K562 (cell line): ENCODE data around the gene RFPL3. TPM values are rescaled to one million over a fixed set of nuclear protein-coding genes. Genes with fewer than 3 reads are reported as not detected.

ENCODE experiments used
- ATAC-seq: fragments of 200-7000 bp; cut with Tn5 transposase; 3 replicates; pipeline ENCODE4 v1.9.1; 2020; ENCODE audit warnings: moderate library complexity
- BruUV-seq: library from RNA; stranded (reverse); fragments of 400-500 nt; replicated peaks from 2 replicates; lab custom pipeline; 2021; lab: Mats Ljungman, UMichigan
- CTCF ChIA-PET: fragments of 300-600 bp; formaldehyde crosslinking; extraction: SDS; loops from one replicate; lab custom pipeline; 2021; ENCODE audit warnings: low intra/inter-chr PET ratio; lab: Yijun Ruan, JAX
- POLR2A ChIA-PET: fragments of 300-600, 350-650 bp; sonication (Branson Sonifier 250); formaldehyde crosslinking; extraction: SDS; loops from one replicate; lab custom pipeline; 2021; ENCODE audit warnings: antibody characterized with exemption, inconsistent platforms; lab: Yijun Ruan, JAX
- DNase-seq, 4 experiments: peaks; one replicate each; pipeline versions ENCODE4 v3.0.0 to v3.0.0-alpha.2; 2011 to 2018; ENCODE audit warnings: low spot score in 3 of 4, mixed read lengths in 3 of 4; ENCODE audit errors: extremely low read depth in 1 of 4
- FAIRE-seq: peaks from 2 replicates; lab custom pipeline; 2011; peaks lifted over from hg19 to GRCh38; lab: Jason Lieb, UNC
- H2AFZ ChIP-seq: 2 replicates; pipeline ENCODE4 v1.6.0; 2011; ENCODE audit warnings: low read depth, low read length, control low read depth, inconsistent platforms
- H3K27ac ChIP-seq: fragments of 200-600 bp; 3 replicates; pipeline ENCODE4 v1.8.0; 2011; ENCODE audit warnings: low read depth, mild to moderate bottlenecking, control low read depth, inconsistent platforms, low read length, moderate library complexity, mixed read lengths; ENCODE audit errors: extremely low read depth
- H3K27me3 ChIP-seq, 2 experiments: fragments of 300-600 bp in 1 of 2; 2 replicates in 1 of 2; 3 replicates in 1 of 2; pipeline versions ENCODE4 v1.6.0 to v1.8.0; 2011; ENCODE audit warnings: inconsistent platforms in 2 of 2, low read length in 2 of 2, mild to moderate bottlenecking in 1 of 2, mixed read lengths in 1 of 2, moderate library complexity in 1 of 2; ENCODE audit not compliant: control insufficient read depth in 2 of 2, insufficient read depth in 2 of 2
- H3K36me3 ChIP-seq: fragments of 300-600 bp; 3 replicates; pipeline ENCODE4 v1.8.0; 2011; ENCODE audit warnings: mild to moderate bottlenecking, low read length, inconsistent platforms; ENCODE audit not compliant: control insufficient read depth, insufficient read depth
- H3K4me1 ChIP-seq, 2 experiments: fragments of 200-600 bp in 1 of 2; replicated peaks in 1 of 2; 2 replicates in 1 of 2; 3 replicates in 1 of 2; pipeline versions ENCODE4 v1.5.1 to v1.8.0; 2011; ENCODE audit warnings: inconsistent platforms in 2 of 2, low read length in 2 of 2, mild to moderate bottlenecking in 1 of 2, mixed read lengths in 1 of 2, moderate library complexity in 1 of 2; ENCODE audit not compliant: control insufficient read depth in 2 of 2, insufficient read depth in 2 of 2
- H3K4me2 ChIP-seq: 2 replicates; pipeline ENCODE4 v1.6.1; 2011; ENCODE audit warnings: low read length, control low read depth, inconsistent platforms, mixed read lengths; ENCODE audit not compliant: insufficient read depth
- H3K4me3 ChIP-seq: fragments of 200-600 bp; sonication (generic), shearing (Covaris generic); 2 replicates; pipeline ENCODE4 v1.5.1; 2016; ENCODE audit warnings: control low read depth, inconsistent platforms
- H3K79me2 ChIP-seq: fragments of 200-600 bp; 3 replicates; pipeline ENCODE4 v1.8.0; 2011; ENCODE audit warnings: low read length, inconsistent platforms; ENCODE audit not compliant: control insufficient read depth, insufficient read depth
- H3K9ac ChIP-seq, 2 experiments: 2 replicates each; pipeline versions ENCODE4 v1.6.0 to v1.6.1; 2011; ENCODE audit warnings: low read depth in 2 of 2, low read length in 2 of 2, control low read depth in 1 of 2, inconsistent platforms in 1 of 2, mild to moderate bottlenecking in 1 of 2, mixed read lengths in 1 of 2; ENCODE audit not compliant: insufficient read depth in 1 of 2
- H3K9me1 ChIP-seq: one replicate; pipeline ENCODE4 v1.6.0; 2011; ENCODE audit warnings: inconsistent platforms, mild to moderate bottlenecking, low read length, moderate library complexity; ENCODE audit not compliant: control insufficient read depth, insufficient read depth
- H3K9me3 ChIP-seq: replicated peaks from 2 replicates; pipeline ENCODE4 v1.5.1; 2011; ENCODE audit warnings: low read depth, low read length, inconsistent platforms; ENCODE audit not compliant: control insufficient read depth, insufficient read depth
- H4K20me1 ChIP-seq: replicated peaks from 2 replicates; pipeline ENCODE4 v1.6.1; 2011; ENCODE audit warnings: low read length, inconsistent platforms, mixed read lengths; ENCODE audit not compliant: control insufficient read depth, insufficient read depth
- KAT8 ChIP-seq: fragments of 450-650 bp; IDR thresholded peaks from 2 replicates; pipeline ENCODE4 v1.6.1; 2016; ENCODE audit warnings: low read depth, mild to moderate bottlenecking
- KLF6 ChIP-seq: fragments of 250-450 bp; sonication (Bioruptor Pico); IDR thresholded peaks from 2 replicates; pipeline ENCODE4 v1.4.0; 2020; ENCODE audit warnings: mild to moderate bottlenecking, moderate library complexity, borderline replicate concordance
- NBN ChIP-seq: fragments of 450-650 bp; IDR thresholded peaks from 2 replicates; pipeline ENCODE4 v1.6.1; 2016; ENCODE audit warnings: low read depth, mild to moderate bottlenecking
- NFIX ChIP-seq: fragments of 250-450 bp; sonication (Bioruptor Pico); IDR thresholded peaks from 2 replicates; pipeline ENCODE4 v1.4.0; 2020; ENCODE audit warnings: low read depth, mild to moderate bottlenecking, moderate library complexity
- TAL1 ChIP-seq: fragments of 450-650 bp; IDR thresholded peaks from 2 replicates; pipeline ENCODE4 v1.6.1; 2016; ENCODE audit warnings: mild to moderate bottlenecking
- ZFP36 ChIP-seq: fragments of 150-350 bp; IDR thresholded peaks from 2 replicates; pipeline ENCODE4 v1.6.1; 2018; ENCODE audit warnings: low read length, low read depth; ENCODE audit not compliant: partially characterized antibody
- ZNF12 ChIP-seq: sonication (generic); formaldehyde crosslinking; IDR thresholded peaks from 2 replicates; pipeline ENCODE4 v1.4.0; 2020; ENCODE audit warnings: mild to moderate bottlenecking, missing genetic modification reagents
- ZNF165 ChIP-seq: fragments of 250-450 bp; sonication (Bioruptor Pico); IDR thresholded peaks from 2 replicates; pipeline ENCODE4 v1.4.0; 2020; ENCODE audit warnings: borderline replicate concordance
- ZZZ3 ChIP-seq: fragments of 450-650 bp; IDR thresholded peaks from 2 replicates; pipeline ENCODE4 v1.6.1; 2016; ENCODE audit warnings: antibody characterized with exemption, mild to moderate bottlenecking, moderate library complexity
- WGBS: fragments of 100-300 bp; shearing (Covaris generic); methylation state at CpG from one replicate; pipeline ENCODE4 v1.1.6; 2016; ENCODE audit warnings: low coverage, mixed read lengths; ENCODE audit not compliant: insufficient coverage; ENCODE audit errors: missing lambda C conversion rate; 5-methylcytosine and 5-hydroxymethylcytosine counted together
- in situ Hi-C: fragments of 300-500 bp; cut with MboI; formaldehyde crosslinking; loops from 4 replicates; pipeline ENCODE4 v1.15.0; 2018; ENCODE audit warnings: inconsistent platforms, mixed read lengths
- intact Hi-C: fragments of 100-400 bp; cut with micrococcal nuclease; formaldehyde crosslinking; loops from 2 replicates; pipeline ENCODE4 v1.14.2; 2022
- polyA plus RNA-seq, 8 experiments: library from polyadenylated mRNA; depleted of rRNA in 4 of 8; stranded (reverse) in 5 of 8; unstranded in 3 of 8; fragments of >200 nt; fragmentation: Nextera tagmentation in 2 of 8; fragmentation: Illumina TruSeq in 1 of 8; extraction: Ambion mirVana in 2 of 8; extraction: Trizol in 1 of 8; gene quantifications; 2 replicates each; pipeline versions ENCODE4 v1.2.1 to v1.2.3, GENCODE V29; 2011 to 2014; ENCODE audit warnings: inconsistent platforms in 1 of 8, missing spikeins in 1 of 8
- total RNA-seq, 7 experiments: library from RNA; depleted of rRNA in 6 of 7; stranded (reverse); fragments of >200 nt in 6 of 7; fragmentation: Illumina TruSeq in 2 of 7; extraction: Trizol in 2 of 7; gene quantifications; 2 replicates each; pipeline versions ENCODE4 v1.2.1 to v1.2.3, GENCODE V29; 2011 to 2021; ENCODE audit warnings: low replicate concordance in 1 of 7
- TF ChIP-seq, protein P1 (sequence below): sonication (generic); formaldehyde crosslinking; IDR thresholded peaks from 2 replicates; pipeline ENCODE4 v1.8.1; 2023; ENCODE audit warnings: mild to moderate bottlenecking, missing genetic modification reagents

Gene RFPL3
- total and polyA plus RNA-seq, 9 of the 15 experiments (the other 6 are each of a cell fraction or from before 2014, with no cell fraction given), result not detected

DNA sequence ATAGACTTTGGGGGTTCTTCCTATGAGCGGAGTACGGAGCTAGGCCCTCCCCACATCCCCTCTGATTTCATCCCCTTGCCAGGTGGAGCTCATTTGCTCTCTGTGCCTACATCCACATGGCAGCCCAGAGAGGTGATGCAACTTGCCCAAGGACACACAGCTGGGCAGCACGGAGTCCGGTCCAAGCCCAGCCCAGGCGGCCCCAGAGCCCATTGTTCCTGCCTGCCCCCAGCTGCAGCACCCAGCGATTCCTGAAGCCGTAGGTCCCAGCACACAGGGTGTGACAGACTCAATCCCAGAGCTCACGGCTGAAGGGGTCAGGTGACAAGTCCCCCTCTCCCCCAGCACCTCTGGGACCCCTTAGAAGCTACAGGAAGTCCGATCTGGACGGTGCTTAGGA lies 22.2 kb upstream of the RFPL3 start:
- H3K79me2 ChIP-seq, result no peaks in the 10 kb centered on the region
- ATAC-seq (no peak), FAIRE-seq (no peak), DNase-seq (no peak)
- WGBS, result 0% methylated on average over 7 of the region's 10 CpGs
- ChIA-PET POLR2A (interaction anchor here (0.7 kb wide), 1 partner anchor 12 kb away, joined by 5 read pairs; no protein-coding TSS in a partner anchor), CTCF (no interaction called here)
- BruUV-seq, result no TSS peak
- H3K9me1 ChIP-seq, result no peaks in the 10 kb centered on the region
- TF ChIP-seq KLF6 (CRISPR knock-in tag) (no peak), TAL1 (no peak), NFIX (CRISPR knock-in tag) (no peak), ZFP36 (no peak), NBN (no peak), KAT8 (no peak), ZNF165 (CRISPR knock-in tag) (no peak), ZNF12 (CRISPR knock-in tag) (no peak), ZZZ3 (no peak)
- TF ChIP-seq, protein P1, sequence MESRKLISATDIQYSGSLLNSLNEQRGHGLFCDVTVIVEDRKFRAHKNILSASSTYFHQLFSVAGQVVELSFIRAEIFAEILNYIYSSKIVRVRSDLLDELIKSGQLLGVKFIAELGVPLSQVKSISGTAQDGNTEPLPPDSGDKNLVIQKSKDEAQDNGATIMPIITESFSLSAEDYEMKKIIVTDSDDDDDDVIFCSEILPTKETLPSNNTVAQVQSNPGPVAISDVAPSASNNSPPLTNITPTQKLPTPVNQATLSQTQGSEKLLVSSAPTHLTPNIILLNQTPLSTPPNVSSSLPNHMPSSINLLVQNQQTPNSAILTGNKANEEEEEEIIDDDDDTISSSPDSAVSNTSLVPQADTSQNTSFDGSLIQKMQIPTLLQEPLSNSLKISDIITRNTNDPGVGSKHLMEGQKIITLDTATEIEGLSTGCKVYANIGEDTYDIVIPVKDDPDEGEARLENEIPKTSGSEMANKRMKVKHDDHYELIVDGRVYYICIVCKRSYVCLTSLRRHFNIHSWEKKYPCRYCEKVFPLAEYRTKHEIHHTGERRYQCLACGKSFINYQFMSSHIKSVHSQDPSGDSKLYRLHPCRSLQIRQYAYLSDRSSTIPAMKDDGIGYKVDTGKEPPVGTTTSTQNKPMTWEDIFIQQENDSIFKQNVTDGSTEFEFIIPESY, result no peak
- H3K27me3 ChIP-seq, result peaks cover 14 to 52% of the 10 kb centered on the region in 2 experiments; a peak in 4 of 5 replicates
- H3K4me2 ChIP-seq, result no peak overlapping the region
- H3K4me3 ChIP-seq, result no peak overlapping the region
- no peaks in the 10 kb centered on the region for H3K4me1 ChIP-seq
- no peak overlapping the region for H3K27ac ChIP-seq
- in situ Hi-C loops (no loop called here), intact Hi-C loops (no loop called here)
- no peaks in the 10 kb centered on the region for H4K20me1 ChIP-seq
- no peak overlapping the region for H2AFZ ChIP-seq
- H3K9ac ChIP-seq, result no peak overlapping the region
- no peaks in the 10 kb centered on the region for H3K36me3 ChIP-seq
- H3K9me3 ChIP-seq, result no peaks in the 10 kb centered on the region
